GM18861 (cell line): ENCODE results near the gene CHRNA7.
"Not testable (repeated sequence)": the region's sequence is repeated elsewhere in the genome, so short reads cannot be mapped to it uniquely, and the experiment has no call there.

Source experiments
- ATAC-seq: cut with Tn5 transposase; IDR thresholded peaks from one replicate; pipeline ENCODE4 v1.9.1; 2021; ENCODE audit not compliant: unreplicated experiment

CHRNA7 gene

GRCh38 chr15:32119694-32120330, 89.5 kb downstream of the CHRNA7 start:
- ATAC-seq: no peak

- no peak for ATAC-seq
Observed at GRCh38 chr15:32120577-32121383, 90.5 kb downstream of the CHRNA7 start.

- ATAC-seq: no peak
Observed at GRCh38 chr15:32121384-32121695, 91.0 kb downstream of the CHRNA7 start.

GRCh38 chr15:32122013-32122412, 91.7 kb downstream of the CHRNA7 start:
- ATAC-seq: no peak

GRCh38 chr15:32123473-32123872, 93.2 kb downstream of the CHRNA7 start:
- ATAC-seq: no peak

GRCh38 chr15:32124726-32125125, 94.4 kb downstream of the CHRNA7 start:
- no peak for ATAC-seq

- ATAC-seq: no peak
Observed at GRCh38 chr15:32125595-32125994, 95.3 kb downstream of the CHRNA7 start.

GRCh38 chr15:32129815-32130214, 99.5 kb downstream of the CHRNA7 start:
- no peak for ATAC-seq

GRCh38 chr15:32130823-32131222, 100.5 kb downstream of the CHRNA7 start:
- no peak for ATAC-seq

GRCh38 chr15:32131803-32132202, 101.5 kb downstream of the CHRNA7 start:
- ATAC-seq: no peak

GRCh38 chr15:32132859-32133258, 102.5 kb downstream of the CHRNA7 start:
- no peak for ATAC-seq

- no peak for ATAC-seq
Observed at GRCh38 chr15:32134842-32135241, 104.5 kb downstream of the CHRNA7 start.

GRCh38 chr15:32135335-32135734, 105.0 kb downstream of the CHRNA7 start:
- ATAC-seq: no peak

- not testable (repeated sequence) for ATAC-seq
Observed at GRCh38 chr15:32145512-32145911, 115.2 kb downstream of the CHRNA7 start.

- ATAC-seq: no peak
Observed at GRCh38 chr15:32148833-32149555, 118.7 kb downstream of the CHRNA7 start.

GRCh38 chr15:32152574-32152973, 122.3 kb downstream of the CHRNA7 start:
- no peak for ATAC-seq

GRCh38 chr15:32153868-32154623, 123.7 kb downstream of the CHRNA7 start:
- not testable (repeated sequence) for ATAC-seq

- ATAC-seq: not testable (repeated sequence)
Observed at GRCh38 chr15:32162143-32162542, 131.8 kb downstream of the CHRNA7 start.

GRCh38 chr15:32164065-32164464, 133.8 kb downstream of the CHRNA7 start:
- ATAC-seq: not testable (repeated sequence)

- ATAC-seq: not testable (repeated sequence)
Observed at GRCh38 chr15:32164747-32165146, 134.4 kb downstream of the CHRNA7 start.

- ATAC-seq: not testable (repeated sequence)
Observed at GRCh38 chr15:32165775-32166174, 135.5 kb downstream of the CHRNA7 start.
